Measurements from ENCODE around the gene DHRS4. TPM values are rescaled to one million over a fixed set of nuclear protein-coding genes. Genes with fewer than 3 reads are reported as not detected.
"Not testable (repeated sequence)": the region's sequence is repeated elsewhere in the genome, so short reads cannot be mapped to it uniquely, and the experiment has no call there.

Gene DHRS4
- total RNA-seq, 1 donor from 2014 or later, result 9.8 TPM

DNA sequence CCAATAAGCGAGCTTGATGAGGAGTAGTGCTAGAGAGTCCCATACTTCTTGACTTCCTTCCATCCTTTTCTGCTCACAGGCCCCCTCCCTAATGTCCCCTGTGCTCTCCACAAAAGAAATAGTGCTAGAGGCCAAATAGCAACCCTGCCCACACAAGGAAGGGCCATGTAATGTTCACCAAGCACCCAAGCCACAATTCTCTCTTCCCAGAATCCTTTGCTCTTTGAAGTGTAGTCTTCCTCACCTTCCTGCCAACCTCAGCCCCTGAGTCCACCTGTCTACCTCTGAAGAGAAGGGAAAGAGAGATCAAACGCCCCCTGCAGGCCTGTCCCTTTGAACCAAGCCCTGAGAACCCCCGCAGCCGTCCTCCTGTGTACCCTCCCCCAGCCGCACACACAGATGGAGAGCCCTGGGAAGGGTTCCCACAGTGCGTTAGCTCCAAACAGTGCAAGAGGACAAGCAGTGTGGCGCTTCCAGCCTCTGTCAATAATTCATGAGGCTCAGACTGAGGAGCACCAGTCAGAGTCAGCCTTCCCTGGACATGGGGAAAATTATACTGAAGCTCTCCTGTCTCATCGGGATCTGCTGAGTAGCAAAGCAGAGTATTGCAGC, 1.9 kb upstream of the DHRS4 start:
- H3K27ac ChIP-seq, result no peak overlapping the region
- TF ChIP-seq, protein P1, sequence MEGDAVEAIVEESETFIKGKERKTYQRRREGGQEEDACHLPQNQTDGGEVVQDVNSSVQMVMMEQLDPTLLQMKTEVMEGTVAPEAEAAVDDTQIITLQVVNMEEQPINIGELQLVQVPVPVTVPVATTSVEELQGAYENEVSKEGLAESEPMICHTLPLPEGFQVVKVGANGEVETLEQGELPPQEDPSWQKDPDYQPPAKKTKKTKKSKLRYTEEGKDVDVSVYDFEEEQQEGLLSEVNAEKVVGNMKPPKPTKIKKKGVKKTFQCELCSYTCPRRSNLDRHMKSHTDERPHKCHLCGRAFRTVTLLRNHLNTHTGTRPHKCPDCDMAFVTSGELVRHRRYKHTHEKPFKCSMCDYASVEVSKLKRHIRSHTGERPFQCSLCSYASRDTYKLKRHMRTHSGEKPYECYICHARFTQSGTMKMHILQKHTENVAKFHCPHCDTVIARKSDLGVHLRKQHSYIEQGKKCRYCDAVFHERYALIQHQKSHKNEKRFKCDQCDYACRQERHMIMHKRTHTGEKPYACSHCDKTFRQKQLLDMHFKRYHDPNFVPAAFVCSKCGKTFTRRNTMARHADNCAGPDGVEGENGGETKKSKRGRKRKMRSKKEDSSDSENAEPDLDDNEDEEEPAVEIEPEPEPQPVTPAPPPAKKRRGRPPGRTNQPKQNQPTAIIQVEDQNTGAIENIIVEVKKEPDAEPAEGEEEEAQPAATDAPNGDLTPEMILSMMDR (IDR thresholded peaks at IDR 0.05), result no peak
- no peaks in the 10 kb centered on the region for H3K36me3 ChIP-seq
- H3K4me3 ChIP-seq, result no peak overlapping the region
- H3K9me3 ChIP-seq, result no peaks in the 10 kb centered on the region
- no peak for DNase-seq (ENCODE audit: low spot score in 2 of 2)
- H3K4me1 ChIP-seq, result peaks cover 2 to 15% of the 10 kb centered on the region in 2 donors
- no peaks in the 10 kb centered on the region for H3K27me3 ChIP-seq
- intact Hi-C loops (cut with DNase I), result no loop called here

DNA sequence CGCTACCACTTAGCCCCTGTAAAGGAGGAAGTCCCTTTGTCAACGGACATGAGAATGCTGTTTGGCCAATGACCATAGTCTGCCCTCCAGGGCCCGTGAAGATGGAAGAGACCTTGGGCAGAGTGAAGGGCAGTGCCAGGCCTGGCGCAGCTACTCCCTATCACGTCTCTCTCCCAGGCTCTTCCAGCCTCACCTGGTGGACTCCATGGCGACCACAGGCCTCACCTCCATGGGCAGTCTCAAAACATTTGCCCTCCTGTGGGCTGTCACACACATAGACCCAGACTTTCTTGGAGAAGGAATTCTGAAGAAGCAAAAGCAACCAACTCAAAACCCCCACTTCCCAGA, 480 bp upstream of the DHRS4 start:
- H3K27ac ChIP-seq, result peak overlapping the region; percentile 80 to 83
- not testable (repeated sequence) for H3K36me3 ChIP-seq; H3K9me3 ChIP-seq; H3K27me3 ChIP-seq; DNase-seq (ENCODE audit: low spot score in 2 of 2)
- peaks cover 2 to 15% of the 10 kb centered on the region in 2 donors for H3K4me1 ChIP-seq
- intact Hi-C loops (cut with DNase I), result loop anchor here (1.0 kb wide), 1 partner anchor 23 kb away; no protein-coding TSS in a partner anchor
- H3K4me3 ChIP-seq, result peak overlapping the region; percentile 76 to 97

DNA sequence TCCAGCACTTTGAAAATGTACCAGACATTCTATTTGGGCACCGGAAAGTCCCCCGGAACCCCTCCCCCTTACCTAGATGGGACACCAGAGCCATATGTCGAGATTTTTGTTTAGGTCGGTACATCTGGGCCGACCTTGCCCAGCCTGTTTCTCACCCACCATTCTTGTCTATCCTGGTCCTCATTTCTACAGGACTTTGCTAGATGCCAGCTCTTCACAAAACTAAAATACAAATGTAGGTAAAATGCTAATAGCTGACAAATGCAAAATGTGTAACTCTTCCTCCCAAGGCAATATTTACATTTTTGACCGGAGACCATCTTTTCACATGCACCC, 677 bp downstream of the DHRS4 start:
- H3K9me3 ChIP-seq; intact Hi-C loops (cut with DNase I); DNase-seq (ENCODE audit: low spot score in 2 of 2); H3K27me3 ChIP-seq; H3K36me3 ChIP-seq: not testable (repeated sequence)
- peak overlapping the region; percentile 76 to 97 for H3K4me3 ChIP-seq
- H3K4me1 ChIP-seq, result peaks cover 2 to 15% of the 10 kb centered on the region in 2 donors
- peak overlapping the region; percentile 80 to 83 for H3K27ac ChIP-seq

DNA sequence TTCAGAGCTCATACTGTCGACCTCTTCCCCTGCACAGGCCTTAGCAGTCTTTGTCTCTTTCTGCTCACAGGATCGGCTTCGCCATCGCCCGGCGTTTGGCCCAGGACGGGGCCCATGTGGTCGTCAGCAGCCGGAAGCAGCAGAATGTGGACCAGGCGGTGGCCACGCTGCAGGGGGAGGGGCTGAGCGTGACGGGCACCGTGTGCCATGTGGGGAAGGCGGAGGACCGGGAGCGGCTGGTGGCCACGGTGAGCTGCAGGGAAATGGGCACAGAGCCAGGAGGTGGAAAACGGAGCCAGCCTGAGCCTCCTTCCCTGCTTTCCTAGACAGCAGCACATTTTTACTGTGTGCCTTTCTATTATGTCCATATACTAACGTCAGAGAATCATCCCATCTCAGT, 1.4 kb downstream of the DHRS4 start:
- peaks cover 2 to 15% of the 10 kb centered on the region in 2 donors for H3K4me1 ChIP-seq
- DNase-seq (ENCODE audit: low spot score in 2 of 2); H3K9me3 ChIP-seq; H3K36me3 ChIP-seq; H3K27me3 ChIP-seq; intact Hi-C loops (cut with DNase I): not testable (repeated sequence)
- peak overlapping the region in 1 of 2 donors; percentile 76 for H3K4me3 ChIP-seq
- peak overlapping the region in 1 of 2 donors; percentile 83 for H3K27ac ChIP-seq

DNA sequence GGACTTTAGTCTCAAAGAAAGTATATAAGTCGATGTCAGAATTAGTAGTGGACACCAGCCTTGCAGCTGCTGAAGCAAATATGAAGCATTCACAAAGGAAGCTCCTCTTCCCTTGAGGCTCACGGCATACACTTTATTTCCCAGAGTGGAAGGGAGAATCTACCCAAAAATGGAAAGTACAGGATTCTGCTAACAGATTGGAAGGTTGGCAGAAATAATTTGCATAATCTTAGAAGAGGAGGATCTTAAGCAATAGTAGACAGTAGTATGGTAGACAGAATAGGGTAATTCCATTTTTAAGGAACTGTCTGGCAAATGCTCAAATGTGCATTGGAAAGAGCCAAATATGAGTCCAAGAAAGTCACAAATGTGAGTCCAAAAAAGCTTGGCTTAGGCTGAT, 2.2 kb downstream of the DHRS4 start:
- H3K9me3 ChIP-seq; H3K27ac ChIP-seq; intact Hi-C loops (cut with DNase I); H3K27me3 ChIP-seq; H3K4me3 ChIP-seq; DNase-seq (ENCODE audit: low spot score in 2 of 2); H3K36me3 ChIP-seq: not testable (repeated sequence)
- H3K4me1 ChIP-seq, result peaks cover 2 to 15% of the 10 kb centered on the region in 2 donors

DNA sequence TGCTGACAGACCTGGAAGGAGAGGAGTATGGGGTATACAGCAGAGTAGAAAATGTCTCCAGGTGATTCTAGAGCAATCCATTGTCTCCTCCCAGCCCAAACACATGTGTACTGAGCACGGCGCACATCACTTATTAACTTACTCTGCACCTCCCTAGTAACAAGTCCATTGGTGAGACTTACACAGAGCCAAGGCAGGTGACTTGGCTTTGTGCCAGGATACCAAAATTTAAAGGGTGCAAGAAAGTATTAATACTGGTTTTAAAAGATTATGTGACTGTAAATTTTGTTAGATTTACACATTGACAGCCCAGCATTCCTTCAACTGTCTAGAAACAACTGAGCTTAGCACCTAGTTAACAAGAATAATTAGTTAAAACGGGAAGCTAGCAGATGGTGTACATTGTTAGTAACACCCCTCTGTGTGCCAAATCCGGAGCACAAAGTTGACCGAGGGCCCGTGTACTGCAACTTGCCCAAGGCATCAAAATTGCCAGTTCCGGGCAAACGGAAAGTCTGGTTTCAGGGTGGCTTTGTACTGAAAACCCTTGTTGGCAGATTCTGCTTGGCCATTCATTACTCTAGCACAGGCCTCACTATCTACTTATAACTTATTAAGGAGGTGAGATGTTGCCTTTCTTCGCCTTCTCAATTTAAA, 4.5 kb downstream of the DHRS4 start:
- H3K36me3 ChIP-seq; H3K27ac ChIP-seq; H3K27me3 ChIP-seq; H3K4me3 ChIP-seq; intact Hi-C loops (cut with DNase I); DNase-seq (ENCODE audit: low spot score in 2 of 2); H3K9me3 ChIP-seq: not testable (repeated sequence)
- H3K4me1 ChIP-seq, result peaks cover 1 to 11% of the 10 kb centered on the region in 2 donors

DNA sequence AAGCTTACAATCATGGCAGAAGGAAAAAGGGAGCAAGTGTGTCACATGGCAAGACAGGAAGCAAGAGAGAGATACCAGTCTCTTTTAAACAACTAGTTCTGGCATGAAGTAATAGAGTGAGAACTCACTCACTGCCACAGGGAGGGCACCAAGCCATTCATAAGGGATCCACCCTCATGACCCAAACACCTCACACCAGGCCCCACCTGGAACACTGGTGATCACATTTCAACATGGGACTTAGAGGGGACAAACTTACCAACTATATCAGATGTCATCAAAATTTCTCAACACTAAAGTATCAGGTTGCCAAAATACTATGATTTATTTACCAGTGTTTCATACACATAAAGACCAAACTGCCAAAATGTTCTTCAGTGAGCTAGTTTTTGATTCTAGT, 7.3 kb downstream of the DHRS4 start:
- H3K27ac ChIP-seq; DNase-seq (ENCODE audit: low spot score in 2 of 2); H3K4me1 ChIP-seq; H3K27me3 ChIP-seq; H3K4me3 ChIP-seq; H3K9me3 ChIP-seq; H3K36me3 ChIP-seq; intact Hi-C loops (cut with DNase I): not testable (repeated sequence)

DNA sequence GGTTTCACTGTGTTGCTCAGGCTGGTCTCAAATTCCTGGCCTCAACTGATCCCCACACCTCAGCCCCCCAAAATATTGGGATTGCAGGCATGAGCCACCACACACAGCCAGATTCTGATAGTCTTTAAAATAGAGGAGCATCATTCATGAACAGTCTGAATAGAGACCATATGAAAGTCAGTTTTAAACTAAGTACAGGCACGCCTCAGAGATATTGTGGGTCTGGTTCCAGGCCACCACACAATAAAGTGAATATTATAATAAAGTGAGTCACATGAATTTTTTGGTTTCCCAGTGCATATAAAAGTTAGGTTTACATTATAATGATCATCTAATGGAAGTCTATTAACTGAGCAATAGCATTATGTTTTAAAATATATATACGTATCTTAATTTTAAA, 8.1 kb downstream of the DHRS4 start:
- H3K9me3 ChIP-seq; intact Hi-C loops (cut with DNase I); DNase-seq (ENCODE audit: low spot score in 2 of 2); H3K4me3 ChIP-seq; H3K27me3 ChIP-seq; H3K36me3 ChIP-seq; H3K4me1 ChIP-seq; H3K27ac ChIP-seq: not testable (repeated sequence)

DNA sequence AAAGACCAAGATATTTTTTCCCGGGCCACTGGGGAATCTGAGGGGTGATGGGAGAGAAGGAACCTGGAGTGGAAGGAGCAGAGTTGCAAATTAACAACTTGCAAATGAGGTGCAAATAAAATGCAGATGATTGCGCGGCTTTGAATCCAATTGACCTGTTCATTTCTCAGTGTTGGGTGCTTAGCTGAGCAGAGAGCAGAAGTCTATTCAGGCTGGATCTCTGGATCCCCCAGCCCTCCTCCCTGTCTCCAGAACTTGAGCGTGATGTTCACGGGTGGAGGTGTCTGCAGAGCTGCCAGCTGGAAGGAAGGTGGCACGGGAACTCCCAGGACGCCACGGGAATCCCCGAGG, 15.5 kb downstream of the DHRS4 start:
- H3K27me3 ChIP-seq; intact Hi-C loops (cut with DNase I); DNase-seq (ENCODE audit: low spot score in 2 of 2); H3K27ac ChIP-seq; H3K9me3 ChIP-seq; H3K4me1 ChIP-seq; H3K36me3 ChIP-seq: not testable (repeated sequence)
- H3K4me3 ChIP-seq, result peak overlapping the region in 1 of 2 donors; percentile 63

DNA sequence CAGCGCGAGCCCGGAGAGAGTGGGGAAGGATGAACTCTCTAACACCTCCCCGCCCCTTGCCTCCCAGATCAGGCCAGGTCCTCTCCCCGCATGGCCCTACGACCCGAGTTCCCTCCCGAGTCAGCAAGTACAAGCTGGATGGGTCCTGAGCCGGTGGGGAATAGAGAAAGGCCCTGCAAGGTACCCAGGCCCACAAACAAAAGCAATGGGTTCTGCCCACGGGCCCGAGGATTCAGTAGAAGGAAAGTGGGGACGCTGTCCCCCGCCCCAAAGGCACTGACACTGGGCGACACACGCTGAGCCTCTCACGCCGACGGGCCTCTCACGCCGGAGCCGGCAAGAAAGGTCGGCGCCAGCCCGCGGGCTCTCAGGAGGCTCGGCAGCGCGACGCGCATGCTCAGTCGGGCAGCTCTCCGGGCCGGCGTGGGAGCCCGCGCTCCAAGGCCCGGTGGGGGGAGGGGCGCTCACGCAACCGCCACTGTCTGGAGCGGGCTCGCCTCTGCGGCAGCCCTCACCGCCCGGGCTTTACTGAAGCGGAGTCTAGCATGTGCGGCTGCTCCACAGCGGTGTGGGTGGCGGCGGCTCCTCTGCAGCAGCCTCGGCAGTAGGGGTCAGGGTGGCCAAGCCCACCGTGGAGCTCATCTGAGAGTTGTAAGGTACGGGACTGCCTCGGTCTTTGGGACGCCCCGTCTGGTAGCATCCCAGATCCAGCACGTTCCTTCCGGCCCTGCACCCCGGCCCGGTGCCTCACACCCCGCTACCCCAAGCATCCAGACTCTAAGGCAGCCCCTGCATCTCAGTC, 16.1 kb downstream of the DHRS4 start:
- H3K4me1 ChIP-seq; intact Hi-C loops (cut with DNase I); H3K27ac ChIP-seq; H3K9me3 ChIP-seq; H3K36me3 ChIP-seq; H3K27me3 ChIP-seq: not testable (repeated sequence)
- DNase-seq (ENCODE audit: low spot score in 2 of 2), result peak in 1 of 2 donors; percentile 82
- peak overlapping the region; percentile 52 to 63 for H3K4me3 ChIP-seq

DNA sequence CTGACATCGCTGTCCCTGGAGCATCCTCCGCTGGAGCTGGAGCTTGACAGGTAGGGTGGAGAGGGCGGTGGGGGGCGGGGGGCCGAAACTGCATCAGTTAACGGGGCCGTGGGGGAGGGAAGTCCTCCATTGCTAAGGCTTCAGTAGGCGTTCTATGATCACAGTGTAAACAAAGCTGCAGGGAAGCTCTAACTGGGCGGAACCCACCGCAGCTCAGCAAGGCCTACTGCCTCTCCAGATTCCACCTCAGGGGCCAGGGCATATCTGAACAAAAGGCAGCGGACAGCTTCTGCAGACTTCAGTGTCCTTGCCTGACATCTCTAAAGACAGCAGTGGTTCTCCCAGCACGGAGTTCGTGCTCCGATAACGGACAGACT, 16.7 kb downstream of the DHRS4 start:
- H3K27me3 ChIP-seq; H3K27ac ChIP-seq; H3K36me3 ChIP-seq; intact Hi-C loops (cut with DNase I); H3K9me3 ChIP-seq; DNase-seq (ENCODE audit: low spot score in 2 of 2); H3K4me1 ChIP-seq; H3K4me3 ChIP-seq: not testable (repeated sequence)

DNA sequence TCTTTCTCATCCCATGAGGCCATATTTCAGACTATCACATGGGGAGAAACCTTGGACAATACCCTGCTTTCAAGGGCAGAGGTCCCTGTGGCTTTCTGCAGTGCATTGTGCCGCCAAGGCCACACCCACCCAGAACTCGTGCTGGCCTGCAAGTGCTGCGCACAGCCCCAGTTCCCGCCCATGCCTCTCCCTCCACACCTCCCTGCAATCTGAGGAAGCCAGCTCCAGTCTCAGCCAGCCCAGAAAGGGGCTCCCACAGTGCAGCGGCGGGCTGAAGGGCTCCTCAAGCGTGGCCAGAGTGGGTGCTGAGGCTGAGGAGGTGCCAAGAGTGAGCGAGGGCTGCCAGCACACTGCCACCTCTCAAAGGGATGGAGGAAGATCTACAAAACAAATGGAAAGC, 19.6 kb downstream of the DHRS4 start:
- H3K27me3 ChIP-seq; H3K4me3 ChIP-seq; DNase-seq (ENCODE audit: low spot score in 2 of 2); H3K4me1 ChIP-seq; H3K36me3 ChIP-seq; intact Hi-C loops (cut with DNase I); H3K27ac ChIP-seq; H3K9me3 ChIP-seq: not testable (repeated sequence)

DNA sequence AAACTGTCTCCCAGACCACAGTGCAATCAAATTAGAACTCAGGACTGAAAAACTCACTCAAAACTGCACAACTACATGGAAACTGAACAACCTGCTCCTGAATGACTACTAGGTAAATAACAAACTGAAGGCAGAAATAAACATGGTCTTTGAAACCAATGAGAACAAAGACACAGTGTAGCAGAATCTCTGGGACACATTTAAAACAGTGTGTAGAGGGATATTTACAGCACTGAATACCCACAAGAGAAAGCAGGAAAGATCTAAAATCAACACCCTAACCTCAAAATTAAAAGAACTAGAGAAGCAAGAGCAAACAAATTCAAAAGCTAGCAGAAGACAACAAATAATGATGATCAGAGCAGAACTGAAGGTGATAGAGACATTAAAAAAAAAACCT, 20.5 kb downstream of the DHRS4 start:
- H3K36me3 ChIP-seq; H3K9me3 ChIP-seq; H3K4me3 ChIP-seq; DNase-seq (ENCODE audit: low spot score in 2 of 2); H3K4me1 ChIP-seq; H3K27me3 ChIP-seq; H3K27ac ChIP-seq: not testable (repeated sequence)
- intact Hi-C loops (cut with DNase I), result loop anchor here (2.0 kb wide), 1 partner anchor 41 kb away; no protein-coding TSS in a partner anchor

Data from ascending aorta (tissue), 2 donors.